HL-60/S4 (cell line): Measurements from ENCODE around the gene GSTT2.
"Not testable (repeated sequence)": the region's sequence is repeated elsewhere in the genome, so short reads cannot be mapped to it uniquely, and the experiment has no call there.

Source experiments
- in situ Hi-C: fragments of 300-500 bp; cut with MboI; formaldehyde crosslinking; loops from 2 replicates; pipeline ENCODE4 v1.14.3; 2022; ENCODE audit warnings: low sequenced_read_pairs

The GSTT2 gene

GRCh38 chr22:23979557-23980240, at the start of gene GSTT2:
GSTT2 (plus strand) TSS chr22:23980134.
- in situ Hi-C loops, result not testable (repeated sequence)

- in situ Hi-C loops, result loop anchor here (5.0 kb wide), 1 partner anchor 69 kb away; the partner anchor contains the start of gene GSTT4
These were observed 41.5 kb upstream of the GSTT2 start for GRCh38 chr22:23938328-23939016.

GRCh38 chr22:23939017-23939357, 40.9 kb upstream of the GSTT2 start:
- in situ Hi-C loops, result loop anchor here (5.0 kb wide), 1 partner anchor 68 kb away; the partner anchor contains the start of gene GSTT4

- in situ Hi-C loops, result not testable (repeated sequence)
These were observed 39.8 kb upstream of the GSTT2 start for GRCh38 chr22:23940166-23940565.

GRCh38 chr22:23947391-23947790, 32.5 kb upstream of the GSTT2 start:
- in situ Hi-C loops, result not testable (repeated sequence)

- in situ Hi-C loops, result not testable (repeated sequence)
These were observed 30.2 kb upstream of the GSTT2 start for GRCh38 chr22:23949764-23950163.

- in situ Hi-C loops, result not testable (repeated sequence)
These were observed 28.6 kb upstream of the GSTT2 start for GRCh38 chr22:23951383-23951782.

- in situ Hi-C loops, result not testable (repeated sequence)
These were observed 27.0 kb upstream of the GSTT2 start for GRCh38 chr22:23952794-23953405.

- in situ Hi-C loops, result not testable (repeated sequence)
These were observed 26.4 kb upstream of the GSTT2 start for GRCh38 chr22:23953485-23953884.

- in situ Hi-C loops, result not testable (repeated sequence)
These were observed 25.5 kb upstream of the GSTT2 start for GRCh38 chr22:23954193-23954990.

- in situ Hi-C loops, result not testable (repeated sequence)
These were observed 25.0 kb upstream of the GSTT2 start for GRCh38 chr22:23954991-23955305.

GRCh38 chr22:23955886-23956285, 24.0 kb upstream of the GSTT2 start:
- in situ Hi-C loops, result not testable (repeated sequence)

- in situ Hi-C loops, result not testable (repeated sequence)
These were observed 23.5 kb upstream of the GSTT2 start for GRCh38 chr22:23956301-23956900.

- in situ Hi-C loops, result not testable (repeated sequence)
These were observed 18.7 kb upstream of the GSTT2 start, which contains the start of gene GSTT2B for GRCh38 chr22:23961084-23961771. GSTT2B (minus strand) TSS chr22:23961195; CDS start chr22:23961131, 64 bp downstream.

GRCh38 chr22:23966094-23966493, 13.8 kb upstream of the GSTT2 start:
- in situ Hi-C loops, result not testable (repeated sequence)

GRCh38 chr22:23966568-23966967, 13.4 kb upstream of the GSTT2 start, which contains the start of gene DDTL:
DDTL (plus strand) TSS chr22:23966888; CDS start chr22:23966915, 27 bp downstream.
- in situ Hi-C loops, result not testable (repeated sequence)

- in situ Hi-C loops, result no loop called here
These were observed 10.9 kb upstream of the GSTT2 start for GRCh38 chr22:23969071-23969470.

GRCh38 chr22:23970201-23970641, 9.7 kb upstream of the GSTT2 start:
- in situ Hi-C loops, result no loop called here

- in situ Hi-C loops, result no loop called here
These were observed 9.0 kb upstream of the GSTT2 start for GRCh38 chr22:23970816-23971486.
